GM12875 (cell line): Measurements from ENCODE around the gene ARHGAP12.

Experiments used
- H3K4me3 ChIP-seq: one replicate; pipeline ENCODE4 v1.5.1; 2011; ENCODE audit warnings: low read depth, low read length, control low read depth
- CTCF ChIP-seq: IDR thresholded peaks from 2 replicates; pipeline ENCODE4 v1.5.1; 2011; ENCODE audit warnings: low read depth, mild to moderate bottlenecking, control low read depth, inconsistent platforms, low read length, moderate library complexity, borderline replicate concordance; ENCODE audit not compliant: insufficient read depth

Gene ARHGAP12

GRCh38 chr10:31947144-31947926 lies 18.7 kb upstream of the ARHGAP12 start:
- no peak; the same call in 1 of the 2 replicates for TF ChIP-seq CTCF
- H3K4me3 ChIP-seq, result no peak overlapping the region

- TF ChIP-seq CTCF, result no peak
- H3K4me3 ChIP-seq, result no peak overlapping the region
Observed at GRCh38 chr10:31945392-31945791, 16.8 kb upstream of the ARHGAP12 start.

GRCh38 chr10:31944071-31944433 lies 15.4 kb upstream of the ARHGAP12 start:
- no peak for TF ChIP-seq CTCF
- H3K4me3 ChIP-seq, result no peak overlapping the region

GRCh38 chr10:31942892-31943291 lies 14.3 kb upstream of the ARHGAP12 start:
- TF ChIP-seq CTCF, result no peak

GRCh38 chr10:31942435-31942834 lies 13.8 kb upstream of the ARHGAP12 start:
- TF ChIP-seq CTCF, result no peak
- no peak overlapping the region for H3K4me3 ChIP-seq

More at GRCh38 chr10:31942892-31943291, 14.3 kb upstream of the ARHGAP12 start:
- no peak overlapping the region for H3K4me3 ChIP-seq

GRCh38 chr10:31940839-31941653 lies 12.4 kb upstream of the ARHGAP12 start:
- no peak overlapping the region for H3K4me3 ChIP-seq
- TF ChIP-seq CTCF, result no peak
